Measurements from ENCODE around the gene CADPS. TPM values are rescaled to one million over a fixed set of nuclear protein-coding genes. Genes with fewer than 3 reads are reported as not detected.

Gene CADPS
- total RNA-seq, result 2.4 and 19.2 TPM in 2 replicates

DNA sequence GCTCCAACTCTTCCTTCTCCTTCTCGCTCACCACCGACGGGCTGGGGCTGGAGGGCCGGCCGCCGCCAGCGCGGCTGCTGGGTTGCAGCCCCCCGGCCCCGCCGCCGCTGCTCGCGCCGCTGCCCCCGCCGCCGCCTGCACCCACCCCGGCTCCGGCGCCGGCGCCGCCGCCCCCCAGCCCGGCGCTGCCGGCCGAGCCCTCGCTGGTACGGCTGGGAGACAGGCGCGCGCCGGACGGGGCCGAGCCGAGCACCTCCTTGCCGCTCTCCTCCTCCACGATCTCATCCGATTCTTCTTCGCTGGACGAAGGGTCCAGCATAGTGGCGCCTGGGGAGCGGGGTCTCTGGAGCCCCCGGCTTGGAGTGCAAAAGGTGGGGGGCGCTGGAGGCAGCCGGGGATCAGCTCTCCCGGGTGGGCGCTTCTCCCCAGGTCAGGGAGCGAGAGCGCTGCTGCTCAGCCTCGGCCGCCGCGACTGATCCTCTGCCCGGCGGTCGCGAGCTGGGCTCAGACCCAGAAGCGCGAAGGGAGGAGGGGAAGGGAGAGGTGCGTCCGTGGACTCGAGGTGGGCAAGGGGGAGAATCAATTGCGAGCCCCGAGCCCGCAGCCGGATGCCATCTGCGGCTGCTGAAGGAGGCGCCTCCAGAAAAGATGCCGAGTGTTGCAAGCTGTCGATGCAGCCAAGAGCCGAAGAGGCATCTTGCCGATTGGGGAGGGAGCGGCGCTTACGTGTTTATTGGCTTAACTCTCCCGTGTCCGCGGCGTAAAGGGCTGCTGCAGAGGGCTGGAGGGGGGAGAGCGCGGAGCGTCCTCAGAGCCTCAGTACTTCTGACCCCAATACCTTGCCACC lies at the start of gene CADPS:
Gene CADPS, minus strand, starts transcription at position 706 of the 847 bp plus-strand sequence. Its CDS starts 387 bp downstream, at position 319.

DNA sequence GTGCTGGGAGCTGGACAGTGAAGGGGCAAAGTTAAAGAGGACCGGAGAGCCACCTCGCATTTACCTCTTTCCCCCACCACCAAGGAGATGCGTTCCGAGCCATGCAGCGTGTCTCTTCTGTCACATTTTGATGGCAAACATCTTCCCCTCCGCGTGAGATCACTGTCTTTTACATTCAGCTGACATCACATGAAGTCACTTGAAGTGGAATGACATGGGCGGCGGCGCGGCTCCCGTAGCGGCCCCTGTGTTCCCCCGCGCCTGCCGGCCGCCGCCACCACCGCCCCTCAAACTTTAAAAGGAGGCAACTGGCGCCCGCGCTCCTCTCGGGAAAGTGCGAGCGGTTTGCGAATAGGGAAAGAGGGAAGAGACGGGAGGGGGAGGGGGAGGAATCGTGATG lies 502.0 kb downstream of the CADPS start, which contains the start of gene FEZF2:
Gene FEZF2, minus strand, starts transcription at position 336 of the 400 bp plus-strand sequence. CDS start 682 bp downstream, outside the sequence.

